SK-N-SH treated with all-trans-retinoic acid at 6 μM for 48 hours (cell line): ENCODE data around the gene OAS1.

ENCODE experiments used
- ATAC-seq: fragments of 200-7000 bp; cut with Tn5 transposase; 3 replicates; pipeline ENCODE4 v1.9.1; 2020; ENCODE audit warnings: mild to moderate bottlenecking, moderate library complexity
- ARNTL ChIP-seq: fragments of 450-650 bp; formaldehyde crosslinking; IDR thresholded peaks from 2 replicates; pipeline ENCODE4 v1.5.0; 2020; ENCODE audit warnings: low read depth, mild to moderate bottlenecking, moderate library complexity, borderline replicate concordance
- BACH2 ChIP-seq: fragments of 250-450 bp; sonication (Bioruptor Pico); IDR thresholded peaks from 2 replicates; pipeline ENCODE4 v1.9.0; 2021; ENCODE audit warnings: mild to moderate bottlenecking, borderline replicate concordance
- GLIS3 ChIP-seq: fragments of 250-450 bp; sonication (Bioruptor Pico); IDR thresholded peaks from 2 replicates; pipeline ENCODE4 v1.5.0; 2020; ENCODE audit warnings: mild to moderate bottlenecking, moderate library complexity
- ISL1 ChIP-seq: fragments of 250-450 bp; sonication (Bioruptor Pico); IDR thresholded peaks from 2 replicates; pipeline ENCODE4 v2.1.2; 2022; ENCODE audit warnings: mild to moderate bottlenecking, moderate library complexity
- OSR1 ChIP-seq: fragments of 250-450 bp; sonication (Bioruptor Pico); IDR thresholded peaks from 2 replicates; pipeline ENCODE4 v1.8.0; 2022; ENCODE audit warnings: moderate library complexity, mild to moderate bottlenecking, inconsistent platforms
- POU6F1 ChIP-seq: fragments of 250-450 bp; sonication (Bioruptor Pico); IDR thresholded peaks from 2 replicates; pipeline ENCODE4 v1.8.0; 2021; ENCODE audit warnings: low read depth, mild to moderate bottlenecking, moderate library complexity, borderline replicate concordance
- PPARA ChIP-seq: fragments of 250-450 bp; sonication (Bioruptor Pico); IDR thresholded peaks from 2 replicates; pipeline ENCODE4 v1.5.0; 2020; ENCODE audit warnings: mild to moderate bottlenecking, borderline replicate concordance
- RARB ChIP-seq: fragments of 250-450 bp; sonication (Bioruptor Pico); IDR thresholded peaks from 2 replicates; pipeline ENCODE4 v1.8.0; 2021; ENCODE audit warnings: mild to moderate bottlenecking, moderate library complexity
- SNAI2 ChIP-seq: fragments of 250-450 bp; sonication (Bioruptor Pico); IDR thresholded peaks from 2 replicates; pipeline ENCODE4 v1.5.0; 2020; ENCODE audit warnings: mild to moderate bottlenecking, moderate library complexity
- TCF4 ChIP-seq: fragments of 250-450 bp; sonication (Bioruptor Pico); IDR thresholded peaks from 2 replicates; pipeline ENCODE4 v1.8.0; 2021; ENCODE audit warnings: mild to moderate bottlenecking, moderate library complexity, borderline replicate concordance
- TOX ChIP-seq: fragments of 250-450 bp; sonication (Bioruptor Pico); IDR thresholded peaks from 2 replicates; pipeline ENCODE4 v1.8.0; 2021; ENCODE audit warnings: mild to moderate bottlenecking, moderate library complexity, borderline replicate concordance
- ZC3H10 ChIP-seq: fragments of 250-450 bp; sonication (Bioruptor Pico); IDR thresholded peaks from 2 replicates; pipeline ENCODE4 v1.5.1; 2021; ENCODE audit warnings: mild to moderate bottlenecking, moderate library complexity
- ZFP3 ChIP-seq: fragments of 250-450 bp; sonication (Bioruptor Pico); IDR thresholded peaks from 2 replicates; pipeline ENCODE4 v1.5.0; 2020; ENCODE audit warnings: mild to moderate bottlenecking, moderate library complexity
- ZFP30 ChIP-seq: fragments of 450-650 bp; formaldehyde crosslinking; IDR thresholded peaks from 2 replicates; pipeline ENCODE4 v1.5.0; 2022; ENCODE audit warnings: mild to moderate bottlenecking, moderate library complexity
- ZNF565 ChIP-seq: fragments of 450-650 bp; formaldehyde crosslinking; conservative IDR thresholded peaks from 2 replicates; pipeline ENCODE4 v1.5.0; 2020; ENCODE audit warnings: low read depth, mild to moderate bottlenecking, moderate library complexity
- ZNF70 ChIP-seq: fragments of 450-650 bp; formaldehyde crosslinking; IDR thresholded peaks from 2 replicates; pipeline ENCODE4 v1.5.0; 2020; ENCODE audit warnings: mild to moderate bottlenecking, moderate library complexity
- ZNF8 ChIP-seq: fragments of 450-650 bp; formaldehyde crosslinking; IDR thresholded peaks from 2 replicates; pipeline ENCODE4 v1.5.0; 2020; ENCODE audit warnings: mild to moderate bottlenecking, moderate library complexity
- TF ChIP-seq, protein P1 (sequence below): fragments of 250-450 bp; sonication (Bioruptor Pico); IDR thresholded peaks from 2 replicates; pipeline ENCODE4 v1.5.0; 2020; ENCODE audit warnings: mild to moderate bottlenecking, moderate library complexity
- TF ChIP-seq, protein P2 (sequence below): fragments of 250-450 bp; sonication (Bioruptor Pico); IDR thresholded peaks from 2 replicates; pipeline ENCODE4 v1.5.1; 2021; ENCODE audit warnings: mild to moderate bottlenecking, moderate library complexity
- TF ChIP-seq, protein P3 (sequence below): fragments of 250-450 bp; sonication (Bioruptor Pico); IDR thresholded peaks from 2 replicates; pipeline ENCODE4 v1.5.1; 2020; ENCODE audit warnings: low read depth, mild to moderate bottlenecking, moderate library complexity

The OAS1 gene

DNA sequence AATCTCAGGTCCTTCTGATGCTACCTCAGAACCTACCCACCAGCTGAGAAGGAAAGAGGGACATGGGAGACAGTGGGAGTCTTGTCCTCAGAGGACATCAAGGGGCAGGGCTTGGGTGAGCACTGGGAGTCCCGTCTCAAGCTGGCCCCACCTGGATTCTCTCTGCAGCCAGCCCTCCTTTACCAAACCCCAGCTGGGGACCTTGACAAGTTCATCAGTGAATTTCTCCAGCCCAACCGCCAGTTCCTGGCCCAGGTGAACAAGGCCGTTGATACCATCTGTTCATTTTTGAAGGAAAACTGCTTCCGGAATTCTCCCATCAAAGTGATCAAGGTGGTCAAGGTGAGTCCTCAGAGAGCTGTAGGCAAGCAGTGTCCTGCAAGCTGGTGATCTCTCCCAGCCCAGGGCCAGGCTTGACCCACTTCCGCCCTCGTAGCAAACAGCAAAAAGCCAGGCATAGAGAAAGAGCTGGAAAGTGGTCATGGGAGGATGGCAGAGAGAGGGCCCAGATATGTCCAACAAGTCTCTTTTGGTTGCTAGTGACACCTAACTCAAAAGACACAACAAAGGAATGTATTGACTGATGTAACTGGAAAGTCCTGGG, 57.4 kb downstream of the OAS1 start:
- TF ChIP-seq SNAI2 (CRISPR knock-in tag) (no peak), TOX (no peak), TCF4 (no peak), PPARA (CRISPR knock-in tag) (no peak), POU6F1 (CRISPR knock-in tag) (no peak), ZC3H10 (no peak), GLIS3 (no peak), ISL1 (CRISPR knock-in tag) (no peak), ZFP30 (CRISPR knock-in tag) (no peak), ZNF8 (no peak), ZNF565 (CRISPR knock-in tag) (no peak)
- TF ChIP-seq, protein P1, sequence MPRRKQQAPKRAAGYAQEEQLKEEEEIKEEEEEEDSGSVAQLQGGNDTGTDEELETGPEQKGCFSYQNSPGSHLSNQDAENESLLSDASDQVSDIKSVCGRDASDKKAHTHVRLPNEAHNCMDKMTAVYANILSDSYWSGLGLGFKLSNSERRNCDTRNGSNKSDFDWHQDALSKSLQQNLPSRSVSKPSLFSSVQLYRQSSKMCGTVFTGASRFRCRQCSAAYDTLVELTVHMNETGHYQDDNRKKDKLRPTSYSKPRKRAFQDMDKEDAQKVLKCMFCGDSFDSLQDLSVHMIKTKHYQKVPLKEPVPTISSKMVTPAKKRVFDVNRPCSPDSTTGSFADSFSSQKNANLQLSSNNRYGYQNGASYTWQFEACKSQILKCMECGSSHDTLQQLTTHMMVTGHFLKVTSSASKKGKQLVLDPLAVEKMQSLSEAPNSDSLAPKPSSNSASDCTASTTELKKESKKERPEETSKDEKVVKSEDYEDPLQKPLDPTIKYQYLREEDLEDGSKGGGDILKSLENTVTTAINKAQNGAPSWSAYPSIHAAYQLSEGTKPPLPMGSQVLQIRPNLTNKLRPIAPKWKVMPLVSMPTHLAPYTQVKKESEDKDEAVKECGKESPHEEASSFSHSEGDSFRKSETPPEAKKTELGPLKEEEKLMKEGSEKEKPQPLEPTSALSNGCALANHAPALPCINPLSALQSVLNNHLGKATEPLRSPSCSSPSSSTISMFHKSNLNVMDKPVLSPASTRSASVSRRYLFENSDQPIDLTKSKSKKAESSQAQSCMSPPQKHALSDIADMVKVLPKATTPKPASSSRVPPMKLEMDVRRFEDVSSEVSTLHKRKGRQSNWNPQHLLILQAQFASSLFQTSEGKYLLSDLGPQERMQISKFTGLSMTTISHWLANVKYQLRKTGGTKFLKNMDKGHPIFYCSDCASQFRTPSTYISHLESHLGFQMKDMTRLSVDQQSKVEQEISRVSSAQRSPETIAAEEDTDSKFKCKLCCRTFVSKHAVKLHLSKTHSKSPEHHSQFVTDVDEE = no peak
- TF ChIP-seq, protein P2, sequence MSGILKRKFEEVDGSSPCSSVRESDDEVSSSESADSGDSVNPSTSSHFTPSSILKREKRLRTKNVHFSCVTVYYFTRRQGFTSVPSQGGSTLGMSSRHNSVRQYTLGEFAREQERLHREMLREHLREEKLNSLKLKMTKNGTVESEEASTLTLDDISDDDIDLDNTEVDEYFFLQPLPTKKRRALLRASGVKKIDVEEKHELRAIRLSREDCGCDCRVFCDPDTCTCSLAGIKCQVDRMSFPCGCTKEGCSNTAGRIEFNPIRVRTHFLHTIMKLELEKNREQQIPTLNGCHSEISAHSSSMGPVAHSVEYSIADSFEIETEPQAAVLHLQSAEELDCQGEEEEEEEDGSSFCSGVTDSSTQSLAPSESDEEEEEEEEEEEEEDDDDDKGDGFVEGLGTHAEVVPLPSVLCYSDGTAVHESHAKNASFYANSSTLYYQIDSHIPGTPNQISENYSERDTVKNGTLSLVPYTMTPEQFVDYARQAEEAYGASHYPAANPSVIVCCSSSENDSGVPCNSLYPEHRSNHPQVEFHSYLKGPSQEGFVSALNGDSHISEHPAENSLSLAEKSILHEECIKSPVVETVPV (CRISPR knock-in tag) = no peak
- no peak for ATAC-seq

GRCh38 chr12:112964915-112965314, 58.2 kb downstream of the OAS1 start:
- no peak for ATAC-seq
- no peak for TF ChIP-seq TCF4
- TF ChIP-seq, all 23 proteins: peak for 0

DNA sequence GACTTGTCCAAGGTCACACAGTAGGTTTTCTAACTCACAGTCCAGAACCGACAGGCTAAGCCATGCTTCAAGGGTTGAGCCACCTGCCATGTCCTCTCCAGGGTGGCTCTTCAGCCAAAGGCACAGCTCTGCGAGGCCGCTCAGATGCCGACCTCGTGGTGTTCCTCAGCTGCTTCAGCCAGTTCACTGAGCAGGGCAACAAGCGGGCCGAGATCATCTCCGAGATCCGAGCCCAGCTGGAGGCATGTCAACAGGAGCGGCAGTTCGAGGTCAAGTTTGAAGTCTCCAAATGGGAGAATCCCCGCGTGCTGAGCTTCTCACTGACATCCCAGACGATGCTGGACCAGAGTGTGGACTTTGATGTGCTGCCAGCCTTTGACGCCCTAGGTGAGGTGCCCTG, 58.9 kb downstream of the OAS1 start:
- ATAC-seq = no peak
- TF ChIP-seq OSR1 (no peak), ARNTL (no peak), BACH2 (CRISPR knock-in tag) (no peak), ZFP30 (CRISPR knock-in tag) (no peak)
- TF ChIP-seq, protein P2 (CRISPR knock-in tag) = no peak

GRCh38 chr12:112967306-112967705, 60.5 kb downstream of the OAS1 start:
- ATAC-seq = no peak
- TF ChIP-seq, protein P3, sequence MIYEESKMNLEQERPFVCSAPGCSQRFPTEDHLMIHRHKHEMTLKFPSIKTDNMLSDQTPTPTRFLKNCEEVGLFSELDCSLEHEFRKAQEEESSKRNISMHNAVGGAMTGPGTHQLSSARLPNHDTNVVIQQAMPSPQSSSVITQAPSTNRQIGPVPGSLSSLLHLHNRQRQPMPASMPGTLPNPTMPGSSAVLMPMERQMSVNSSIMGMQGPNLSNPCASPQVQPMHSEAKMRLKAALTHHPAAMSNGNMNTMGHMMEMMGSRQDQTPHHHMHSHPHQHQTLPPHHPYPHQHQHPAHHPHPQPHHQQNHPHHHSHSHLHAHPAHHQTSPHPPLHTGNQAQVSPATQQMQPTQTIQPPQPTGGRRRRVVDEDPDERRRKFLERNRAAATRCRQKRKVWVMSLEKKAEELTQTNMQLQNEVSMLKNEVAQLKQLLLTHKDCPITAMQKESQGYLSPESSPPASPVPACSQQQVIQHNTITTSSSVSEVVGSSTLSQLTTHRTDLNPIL (CRISPR knock-in tag) = no peak
- no peak for TF ChIP-seq ZNF70
- no peak for TF ChIP-seq TOX
- no peak for TF ChIP-seq BACH2 (CRISPR knock-in tag)
- no peak for TF ChIP-seq ZFP3
- TF ChIP-seq ISL1 (CRISPR knock-in tag) = no peak
- no peak for TF ChIP-seq ARNTL
- no peak for TF ChIP-seq RARB (CRISPR knock-in tag)
- no peak for TF ChIP-seq OSR1
- no peak for TF ChIP-seq ZNF8
- no peak for TF ChIP-seq POU6F1 (CRISPR knock-in tag)
- no peak for TF ChIP-seq TCF4
- TF ChIP-seq SNAI2 (CRISPR knock-in tag) = no peak
- no peak for TF ChIP-seq GLIS3
- TF ChIP-seq, protein P1 = no peak
- TF ChIP-seq, protein P2 (CRISPR knock-in tag) = no peak
- TF ChIP-seq ZFP30 (CRISPR knock-in tag) = no peak
